NCI-H146 treated with DMSO at 0.1 percent for 48 hours (cell line): ENCODE results near the gene ID3.
"Not testable (repeated sequence)": the region's sequence is repeated elsewhere in the genome, so short reads cannot be mapped to it uniquely, and the experiment has no call there.

ENCODE experiments used
- DNase-seq: peaks from one replicate; lab custom pipeline; 2025; ENCODE audit not compliant: unreplicated experiment; lab: John Stamatoyannopoulos, UW

Gene ID3

DNA sequence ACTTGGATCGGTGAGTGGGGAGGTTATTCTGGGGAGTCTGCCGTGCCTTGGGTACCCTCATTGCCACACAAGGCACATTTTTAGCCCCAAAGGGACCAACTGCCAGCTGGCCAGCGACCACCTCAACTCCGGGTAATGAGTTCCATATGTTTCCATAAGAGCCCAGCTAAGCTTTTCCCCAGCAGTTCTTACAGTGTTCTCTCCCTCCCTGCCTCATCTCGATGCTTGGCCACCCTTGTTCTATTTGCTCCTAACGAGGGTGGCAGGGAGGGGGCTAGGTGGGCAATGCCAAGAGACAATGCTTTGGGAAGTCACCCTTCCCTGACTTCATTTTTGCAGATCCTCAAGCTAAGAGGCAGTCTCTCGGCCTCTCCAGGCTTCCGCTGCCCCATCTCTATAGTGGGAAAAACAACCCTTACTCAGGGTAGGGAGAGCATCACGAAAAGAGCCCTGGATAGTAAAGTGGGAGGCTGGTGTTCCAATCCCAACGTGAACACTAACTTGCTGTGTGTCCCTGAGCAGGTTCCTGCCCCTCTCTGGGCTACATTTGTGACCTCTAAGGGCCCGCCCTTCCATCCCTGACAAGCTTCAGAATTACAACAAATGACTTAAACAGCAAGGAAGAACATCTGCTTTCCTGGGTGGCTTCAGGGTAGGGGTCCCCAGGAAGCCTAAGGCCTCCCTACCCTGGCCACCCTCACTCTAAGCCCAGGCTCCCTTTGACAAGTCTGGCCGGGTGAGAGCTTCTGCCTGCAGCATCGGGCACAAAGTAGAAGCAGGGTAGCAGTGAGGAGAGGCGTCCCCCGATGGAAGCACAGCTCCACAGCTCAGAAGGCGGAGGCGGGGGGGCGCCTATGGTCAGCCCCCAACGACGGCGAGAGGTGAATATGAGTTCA lies 5.8 kb downstream of the ID3 start:
- DNase-seq = no peak

DNA sequence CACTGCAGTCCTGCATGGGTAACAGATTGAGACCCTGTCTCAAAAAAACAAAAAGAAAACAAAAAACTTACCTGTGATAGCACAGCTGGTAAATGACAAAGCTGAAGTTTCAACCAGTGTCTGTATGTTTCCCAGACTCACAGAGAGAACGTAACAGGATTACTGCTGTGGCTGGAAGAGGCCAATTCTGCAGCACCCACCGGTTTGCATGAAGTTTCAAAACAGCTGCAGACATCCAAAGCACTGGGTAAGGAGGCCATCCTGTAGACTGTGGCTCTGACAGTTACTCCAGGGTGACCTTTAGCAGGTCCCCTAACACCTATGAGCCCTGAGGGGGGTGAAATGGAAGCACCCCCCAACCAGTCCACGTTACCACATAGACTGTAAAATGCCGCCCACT lies 7.5 kb downstream of the ID3 start:
- DNase-seq = no peak

DNA sequence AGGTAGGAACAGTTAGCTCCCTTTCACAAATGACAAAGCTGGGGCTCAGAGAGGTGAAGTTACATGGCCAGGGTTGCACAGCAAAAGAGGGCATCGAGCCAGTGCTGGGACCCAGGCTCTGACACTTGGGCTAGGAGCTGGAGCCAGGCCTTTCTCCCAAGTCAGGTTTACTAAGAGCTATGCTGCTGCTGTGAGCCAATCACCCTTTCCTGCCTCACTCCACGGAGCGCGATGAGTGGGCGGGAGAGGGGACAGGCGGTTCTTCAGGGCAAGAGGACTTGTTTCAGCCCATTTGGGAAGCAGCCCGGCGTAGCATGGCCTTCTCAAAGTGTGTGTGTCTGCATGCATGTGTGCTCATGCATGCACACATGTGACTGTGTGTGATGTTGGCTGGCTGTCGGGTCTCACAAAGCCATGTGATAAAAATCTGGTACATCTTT lies 10.6 kb downstream of the ID3 start:
- no peak for DNase-seq

DNA sequence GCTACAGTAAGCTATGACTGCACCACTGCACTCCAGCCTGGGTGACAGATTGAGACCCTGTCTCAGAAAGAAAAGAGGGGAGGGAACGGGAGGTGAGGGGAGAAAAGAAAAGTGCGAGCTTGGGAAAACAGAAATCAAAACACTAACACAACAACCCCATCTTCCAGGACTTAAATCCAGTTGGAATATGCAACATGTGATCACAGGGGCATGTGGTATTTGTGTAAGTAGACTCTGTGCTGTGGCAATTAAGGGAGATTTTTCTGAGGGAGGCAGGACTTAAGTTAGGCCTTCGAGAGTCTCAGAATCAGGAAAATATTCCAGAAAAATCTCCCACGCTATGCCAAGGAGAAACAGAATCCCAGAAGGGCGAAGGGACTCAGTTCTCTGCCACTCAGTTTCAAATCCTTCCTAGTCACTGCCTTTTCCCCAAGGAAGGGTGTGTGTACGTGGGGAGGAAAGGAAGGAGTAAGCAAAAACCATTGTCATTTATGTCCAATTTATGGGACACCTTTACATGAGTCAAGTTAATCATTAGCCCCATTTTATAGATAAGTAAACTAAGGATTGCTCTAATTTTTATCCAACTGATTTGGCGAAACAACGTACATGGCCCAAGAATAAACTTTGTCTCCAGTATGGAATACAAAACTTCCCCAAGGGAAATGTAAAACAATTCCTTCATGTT lies 12.3 kb downstream of the ID3 start:
- DNase-seq = no peak

DNA sequence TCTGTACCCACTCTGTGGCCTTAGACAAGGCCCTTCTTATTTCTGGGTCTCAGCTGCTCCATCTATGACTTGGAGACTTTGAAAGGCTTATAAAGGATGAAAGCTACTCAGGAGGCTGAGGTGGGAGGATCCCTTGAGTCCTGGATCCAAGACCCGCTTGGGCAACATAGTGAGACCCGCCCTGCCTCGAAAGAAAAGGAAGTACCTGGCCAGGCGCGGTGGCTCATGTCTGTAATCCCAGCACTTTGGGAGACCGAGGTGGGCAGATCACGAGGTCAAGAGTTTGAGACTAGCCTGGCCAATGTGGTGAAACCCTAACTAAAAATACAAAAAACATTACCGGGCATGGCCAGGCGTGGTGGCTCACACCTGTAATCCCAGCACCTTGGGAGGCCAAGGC lies 13.4 kb downstream of the ID3 start:
- DNase-seq = no peak

DNA sequence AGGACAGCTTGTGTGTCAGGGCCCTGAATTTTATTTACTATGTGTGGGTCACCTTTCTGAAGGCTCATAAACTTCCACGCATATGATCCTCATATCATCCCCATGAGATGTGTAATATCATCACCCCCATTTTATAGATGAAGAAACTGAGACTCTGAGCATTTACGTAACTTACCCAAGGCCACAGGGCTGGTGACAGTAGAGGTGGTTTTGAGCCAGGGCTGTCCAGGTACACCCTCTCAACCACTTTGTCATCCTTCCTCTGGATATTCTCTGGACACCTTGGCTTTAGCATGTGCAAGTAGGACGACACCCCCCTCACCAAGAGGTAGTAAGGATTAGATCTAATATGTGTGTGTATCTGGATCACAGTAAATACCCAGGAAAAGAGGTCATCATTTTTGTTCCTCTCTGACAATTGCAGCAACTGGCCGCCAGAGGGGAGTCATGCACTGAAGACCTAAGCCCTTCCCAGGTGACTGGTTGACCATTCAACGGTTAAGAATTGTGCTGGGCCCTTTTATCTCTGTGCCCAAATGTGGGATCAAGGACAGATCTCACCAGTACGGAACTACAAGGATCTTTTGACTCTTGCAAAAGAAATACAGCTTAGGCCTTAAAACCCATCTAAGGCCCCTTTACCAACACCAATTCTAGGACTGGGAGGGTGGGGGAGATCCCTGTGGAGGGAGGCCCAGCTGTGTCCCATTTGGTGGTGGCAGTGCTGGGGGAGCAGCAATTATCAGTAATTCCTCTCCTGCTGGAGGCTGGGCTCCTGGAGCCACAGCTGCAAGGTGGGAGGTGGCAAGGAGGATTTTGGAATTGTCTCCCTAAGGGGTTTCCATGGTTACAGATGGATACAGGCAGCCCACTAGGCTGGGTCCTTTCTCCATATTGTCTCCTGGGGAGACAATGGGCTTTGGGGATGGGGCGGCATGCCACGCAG lies 14.6 kb downstream of the ID3 start:
- DNase-seq = peak; percentile 44

DNA sequence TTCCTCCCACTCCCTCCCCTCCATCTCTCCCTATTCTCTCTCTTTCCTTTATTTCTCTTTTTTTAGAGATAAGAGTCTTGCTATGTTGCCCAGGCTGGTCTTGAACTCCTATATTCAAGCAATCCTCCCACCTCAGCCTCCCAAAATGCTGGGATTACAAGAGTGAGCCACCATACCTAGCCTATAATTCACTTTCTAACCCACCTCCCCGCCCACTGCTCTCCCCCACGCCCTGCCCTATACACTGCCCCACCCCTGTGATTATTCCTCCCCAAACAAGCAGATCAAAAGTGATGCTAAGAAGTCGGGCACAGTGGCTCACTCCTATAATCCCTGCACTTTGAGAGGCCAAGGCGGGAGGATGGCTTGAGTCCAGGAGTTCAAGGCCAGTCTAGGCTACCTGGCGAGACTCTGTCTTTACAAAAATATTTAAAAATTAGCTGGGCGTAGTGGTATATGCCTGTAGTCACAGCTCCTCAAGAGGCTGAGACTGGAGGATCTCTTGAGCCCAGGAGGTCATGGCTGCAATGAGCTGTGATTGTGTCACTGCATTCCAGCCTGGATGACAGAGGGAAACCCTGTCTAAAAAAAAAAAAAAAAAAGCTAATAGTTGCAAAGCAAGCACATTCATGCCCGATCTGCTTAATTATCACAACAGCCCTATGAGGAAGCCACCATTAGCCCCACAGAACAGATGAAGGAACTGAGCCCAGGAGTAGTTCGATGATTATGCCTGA lies 15.4 kb downstream of the ID3 start:
- DNase-seq = no peak

DNA sequence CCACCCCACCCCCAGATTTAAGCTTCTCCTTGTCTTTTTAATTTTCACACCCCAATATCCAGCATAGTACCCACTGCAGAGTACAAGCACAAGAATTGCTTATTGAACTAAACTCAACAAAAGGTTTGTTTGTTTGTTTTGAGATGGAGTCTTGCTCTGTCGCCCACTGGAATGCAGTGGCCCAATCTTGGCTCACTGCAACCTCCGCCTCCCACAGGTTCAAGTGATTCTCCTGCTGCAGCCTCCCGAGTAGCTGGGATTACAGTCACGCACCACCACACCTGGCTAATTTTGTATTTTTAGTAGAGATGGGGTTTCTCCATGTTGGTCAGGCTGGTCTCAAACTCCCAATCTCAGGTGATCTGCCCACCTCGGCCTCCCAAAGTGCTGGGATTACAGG lies 16.4 kb downstream of the ID3 start:
- not testable (repeated sequence) for DNase-seq

DNA sequence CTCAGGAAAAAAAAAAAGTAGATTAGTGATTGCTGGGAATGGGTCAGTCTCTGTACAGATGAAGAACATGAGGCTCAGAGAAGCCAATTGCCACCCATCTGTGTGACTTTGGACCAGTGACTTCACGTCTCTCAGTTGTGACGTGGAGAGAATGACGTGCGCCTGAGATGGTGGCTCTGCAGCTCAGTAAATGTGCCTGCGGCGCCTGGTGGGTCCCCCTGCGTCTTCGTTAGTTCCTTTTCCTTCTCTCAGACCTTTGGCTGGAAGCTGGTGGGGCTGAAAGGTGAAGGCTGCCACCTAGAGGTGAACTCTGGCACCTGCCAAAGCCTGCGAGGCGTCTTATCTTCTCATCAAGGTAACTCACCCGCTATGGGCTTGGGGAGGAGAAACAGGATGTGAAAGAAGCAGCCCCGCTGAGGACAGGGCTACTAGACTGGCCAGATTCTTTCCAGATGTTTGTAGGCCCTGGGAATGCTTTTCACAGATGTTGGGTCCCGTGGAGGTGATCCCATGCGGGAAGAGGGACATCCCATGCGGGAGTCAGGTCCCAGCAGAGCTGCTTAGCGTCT lies 19.5 kb downstream of the ID3 start:
- peak; percentile 65 for DNase-seq

DNA sequence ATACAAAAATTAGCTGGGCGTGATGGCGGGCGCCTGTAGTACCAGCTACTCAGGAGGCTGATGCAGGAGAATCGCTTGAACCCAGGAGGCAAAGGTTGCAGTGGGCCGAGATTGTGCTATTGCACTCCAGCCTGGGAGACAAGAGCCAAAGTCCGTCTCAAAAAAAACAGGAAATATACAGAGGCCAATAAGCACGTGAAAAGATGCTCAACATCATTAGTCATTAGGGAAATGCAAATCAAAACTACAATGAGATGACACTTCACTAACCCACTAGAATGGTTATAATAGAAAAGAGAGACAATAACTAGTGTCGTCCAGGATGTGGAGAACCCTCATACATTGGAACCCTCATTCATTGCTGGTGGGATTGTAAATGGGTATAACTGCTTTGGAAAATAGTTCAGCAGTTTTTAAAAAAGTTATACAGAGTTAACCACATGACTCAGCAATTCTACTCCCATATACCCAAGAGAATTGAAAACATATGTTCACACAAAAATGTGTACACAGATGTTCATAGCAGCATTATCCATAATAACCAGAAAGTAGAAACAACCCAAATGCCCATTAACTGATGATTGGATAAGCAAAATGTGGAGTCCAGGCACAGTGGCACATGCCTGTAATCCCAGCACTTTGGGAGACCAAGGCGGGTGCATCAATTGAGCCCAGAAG lies 21.9 kb downstream of the ID3 start:
- DNase-seq = no peak

DNA sequence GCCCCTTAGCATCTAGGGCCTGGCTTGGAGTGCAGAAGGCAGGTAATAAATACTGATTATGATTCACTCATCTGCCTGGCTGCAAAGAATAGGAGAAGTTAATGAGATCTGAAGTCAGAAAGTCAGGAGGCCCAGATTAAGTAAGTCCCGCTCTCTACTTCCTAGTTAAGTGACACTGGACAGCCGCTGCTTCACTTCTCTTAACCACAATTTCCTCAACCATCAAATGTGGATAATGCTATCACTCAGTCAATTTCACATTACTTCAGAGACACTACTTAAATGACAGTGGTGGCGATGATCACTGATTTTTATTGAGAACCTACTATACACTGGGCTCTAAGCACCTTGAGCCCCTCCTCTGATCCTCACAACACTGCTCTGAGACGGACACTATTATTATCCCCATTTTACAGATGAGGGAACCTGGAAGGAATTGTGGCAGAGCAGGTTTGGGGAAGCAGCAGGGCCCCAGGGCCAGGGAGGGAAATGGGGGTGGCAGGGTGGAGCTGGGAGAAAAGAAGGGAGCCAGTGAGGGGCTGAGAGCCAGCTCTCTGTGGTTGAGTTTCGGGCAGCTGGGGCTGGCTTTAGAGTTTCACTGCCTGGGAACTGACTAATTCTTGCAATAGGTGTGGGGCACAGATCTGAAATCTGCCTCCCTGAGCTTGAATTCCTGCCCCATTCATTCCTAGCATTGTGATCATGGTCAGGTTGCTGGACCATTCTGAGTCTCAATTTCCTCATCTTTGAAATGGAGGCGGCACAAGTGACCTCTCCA lies 25.9 kb downstream of the ID3 start:
- no peak for DNase-seq

DNA sequence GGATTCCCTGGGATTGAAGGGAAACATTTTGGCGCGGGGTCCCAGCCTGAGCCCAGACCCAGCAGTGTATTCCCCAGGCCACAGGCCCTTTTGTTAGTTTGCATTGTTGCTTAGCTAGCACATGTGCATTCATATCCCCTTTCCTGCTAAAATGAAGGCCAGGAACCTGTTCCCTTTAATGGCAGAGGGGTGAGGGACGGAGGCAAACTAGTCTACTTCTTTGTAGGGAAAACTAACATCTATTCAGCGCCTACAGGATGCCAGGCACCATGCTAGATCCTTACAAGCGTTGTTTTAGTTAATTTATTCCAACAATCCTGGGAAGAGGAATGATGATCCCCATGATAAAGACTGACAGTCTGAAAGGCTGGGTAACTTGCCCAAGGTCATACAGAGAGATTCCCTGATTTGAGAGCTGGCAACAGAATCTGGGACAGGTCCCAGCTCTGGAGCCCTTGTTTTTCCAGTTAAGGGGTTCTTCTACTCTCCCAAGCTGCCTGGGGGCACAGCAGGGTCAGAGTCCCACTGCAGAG lies 27.7 kb downstream of the ID3 start:
- DNase-seq = peak; percentile 7

DNA sequence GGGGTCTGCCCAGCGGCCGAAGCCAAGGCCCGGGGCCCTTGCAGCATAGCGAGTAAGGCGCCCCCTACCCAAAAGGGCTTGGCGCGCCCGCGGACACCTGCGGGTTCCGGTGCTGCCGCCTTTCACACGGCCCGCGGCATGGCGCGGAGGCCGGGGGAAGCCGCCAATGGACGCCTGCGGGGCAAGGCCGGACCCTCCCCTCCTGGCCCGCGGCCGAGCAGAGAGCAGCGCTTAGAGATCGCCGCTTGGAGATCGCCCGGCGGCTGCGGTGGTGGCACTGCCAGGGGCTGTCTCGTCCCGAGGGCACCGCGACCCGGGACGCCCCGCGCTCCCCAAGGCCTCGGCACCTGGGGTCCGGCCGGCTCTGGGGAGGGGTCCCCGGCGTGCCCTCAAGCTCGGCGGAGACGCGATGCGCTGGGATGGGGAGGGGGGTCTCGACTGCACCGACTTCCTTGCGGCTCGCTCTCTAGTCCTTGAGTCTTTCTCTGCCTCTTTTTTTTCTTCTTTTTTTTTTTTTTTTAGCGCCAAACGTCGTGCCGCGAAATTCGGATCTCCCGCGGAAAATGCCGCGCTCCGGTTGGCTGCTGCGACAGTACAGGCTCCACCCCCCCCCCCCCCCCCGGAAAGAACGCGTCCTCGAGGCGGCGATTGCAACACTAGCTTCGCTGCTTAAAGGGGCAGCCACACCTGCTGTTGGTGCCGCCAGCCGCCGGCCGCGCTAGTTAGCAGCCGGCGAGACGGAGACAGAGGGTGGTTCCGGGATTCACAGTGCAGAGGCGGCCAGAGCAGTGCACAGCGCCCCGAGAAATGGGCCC lies 28.3 kb downstream of the ID3 start, which contains the start of gene E2F2:
E2F2 (minus strand) TSS at position 487 of the 815 bp plus-strand sequence; CDS start at position 47, 440 bp downstream.
- peak; percentile 37 for DNase-seq

DNA sequence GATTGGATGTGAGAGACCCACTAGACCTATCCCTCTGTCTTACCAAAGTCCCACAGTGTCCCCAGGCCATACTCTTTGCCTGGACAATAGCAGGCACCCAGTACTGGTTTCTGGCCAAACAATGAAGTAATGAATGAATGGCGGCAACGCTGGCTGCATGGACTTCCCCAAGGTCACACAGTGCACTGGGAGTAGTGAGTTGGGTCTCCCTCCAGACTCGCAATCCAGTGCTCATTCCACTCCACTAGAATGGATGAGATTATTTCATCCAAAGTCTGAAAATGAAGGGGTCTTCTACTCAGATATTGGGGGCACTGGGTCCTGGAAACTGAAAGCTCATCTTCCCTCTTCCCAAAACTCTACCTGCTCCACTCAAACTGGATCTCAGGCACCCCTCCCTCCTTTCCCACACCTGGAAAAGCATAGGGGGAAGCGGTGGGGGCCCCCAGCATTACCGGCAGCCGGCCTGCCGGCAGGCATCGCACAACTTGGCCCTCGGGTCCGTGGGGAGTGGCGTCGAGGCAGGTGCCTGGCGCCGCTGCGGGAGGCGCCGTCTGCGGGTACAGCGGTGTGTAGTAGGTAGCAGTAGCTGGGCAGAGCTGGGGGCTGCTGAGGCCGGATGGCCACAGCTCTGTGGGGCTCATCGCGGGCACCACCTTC lies 29.1 kb downstream of the ID3 start:
- no peak for DNase-seq

DNA sequence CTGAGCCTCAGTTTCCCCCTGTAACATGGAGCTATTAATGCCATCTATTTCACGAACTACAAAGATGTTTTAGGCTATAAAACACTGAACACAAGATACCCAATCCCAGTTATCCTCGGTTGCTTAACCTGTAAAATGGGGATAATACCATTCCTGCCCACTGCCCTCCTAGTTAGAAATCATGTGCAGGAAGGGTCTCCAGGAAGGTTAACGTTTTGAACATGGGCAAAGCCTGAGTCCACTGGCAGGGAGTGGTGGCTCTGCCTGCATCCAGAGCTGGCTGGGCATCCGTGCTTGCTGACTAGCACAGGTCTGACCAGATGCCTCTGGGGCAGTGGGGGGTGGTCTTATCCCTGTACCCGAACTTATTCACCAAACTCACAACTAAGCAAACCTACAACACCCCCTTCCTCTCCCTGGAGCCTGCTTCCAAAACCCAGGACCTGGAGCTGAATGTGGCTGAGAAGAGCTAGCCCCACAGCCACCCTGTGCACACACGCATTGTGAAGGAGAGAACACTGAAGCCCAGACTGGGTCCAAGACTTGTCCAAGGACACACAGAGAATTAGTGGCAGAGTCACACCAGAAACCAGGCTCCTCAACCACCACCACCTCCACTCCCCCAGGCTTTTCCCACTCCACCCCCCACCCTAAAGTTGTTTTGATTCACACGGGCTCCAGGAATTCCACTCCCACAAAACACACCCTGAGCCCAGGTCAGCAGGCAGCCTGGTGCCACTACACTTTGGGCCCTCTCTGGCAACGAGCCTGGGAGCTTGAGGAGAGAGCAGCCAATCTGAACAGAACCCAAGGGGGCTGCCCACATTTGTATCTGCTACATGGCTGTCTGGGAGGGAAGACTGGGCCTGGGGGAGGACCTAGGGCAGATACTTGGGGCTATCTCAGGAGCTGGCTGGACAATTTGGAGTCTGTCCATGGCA lies 29.9 kb downstream of the ID3 start:
- DNase-seq = no peak
